Lower leg skin (tissue), 3 donors: ENCODE measurements around the gene OGFOD2.

Source experiments
- CTCF ChIP-seq, 3 donors: fragments of 450-650 bp; IDR thresholded peaks; one replicate each; pipeline ENCODE4 v1.5.1; 2016; ENCODE audit warnings: antibody characterized with exemption in 3 of 3, mild to moderate bottlenecking in 3 of 3, moderate library complexity in 2 of 3
- POLR2A ChIP-seq, 2 donors: fragments of 450-650 bp; IDR thresholded peaks; one replicate each; pipeline ENCODE4 v1.6.1; 2016 to 2017; ENCODE audit warnings: antibody characterized with exemption in 2 of 2, mild to moderate bottlenecking in 1 of 2, moderate library complexity in 1 of 2

GRCh38 chr12:123021688-123022604 is 46.9 kb downstream of the OGFOD2 start:
- TF ChIP-seq POLR2A (IDR thresholded peaks at IDR 0.05) (no peak), CTCF (IDR thresholded peaks at IDR 0.05) (no peak)
